Measurements from ENCODE around the gene TBX20. TPM values are rescaled to one million over a fixed set of nuclear protein-coding genes. Genes with fewer than 3 reads are reported as not detected.

TBX20 gene
- total and polyA plus RNA-seq, 9 of the 15 experiments (the other 6 are each of a cell fraction or from before 2014, with no cell fraction given), result not detected

DNA sequence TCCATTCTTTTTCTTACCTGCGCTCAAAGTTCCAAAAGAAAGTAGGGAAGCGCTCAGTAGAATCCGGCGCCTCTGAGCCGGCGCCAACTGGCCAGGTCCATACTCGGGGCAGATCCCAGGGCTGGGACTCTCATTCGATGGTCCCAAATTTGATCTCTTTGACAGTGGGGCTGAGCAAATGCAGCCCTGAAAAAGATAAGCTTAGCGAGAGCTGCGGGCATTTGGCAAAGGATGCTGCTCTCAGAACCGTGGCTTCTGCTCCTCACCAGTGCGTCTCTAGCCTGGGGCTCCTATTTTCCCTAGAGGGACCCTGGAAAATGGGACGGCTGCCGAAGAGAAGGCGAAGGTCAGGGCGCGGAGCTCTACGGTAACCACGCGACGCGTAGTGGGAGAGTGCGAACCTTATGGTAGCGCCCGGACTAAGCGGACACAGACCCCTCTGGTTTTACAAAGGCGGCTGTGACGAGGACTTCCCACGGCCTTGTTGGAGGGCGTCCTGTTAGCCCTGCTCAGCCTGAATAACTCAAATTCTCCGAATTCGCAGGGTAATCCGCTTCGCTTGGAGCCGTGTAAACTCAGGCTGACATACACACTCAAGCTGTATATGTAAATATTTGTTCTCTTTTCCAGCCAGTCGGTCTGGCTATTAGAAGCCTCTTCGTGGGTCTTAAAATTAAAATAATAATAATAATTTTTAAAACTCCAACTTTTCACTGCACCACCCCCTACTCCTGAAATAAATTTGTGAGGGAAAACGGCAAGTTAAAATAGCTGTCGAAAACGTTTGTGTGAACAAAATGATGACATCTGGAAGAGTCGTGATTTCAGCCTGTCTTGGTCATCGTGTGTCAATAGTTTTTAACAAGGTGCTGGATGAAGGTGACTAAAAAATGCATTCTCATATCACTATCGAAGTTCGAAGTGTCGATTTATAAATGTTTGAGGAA lies 869 bp upstream of the TBX20 start:
- TF ChIP-seq FOXJ3 (CRISPR knock-in tag; IDR thresholded peaks at IDR 0.05) (no peak), ZNF785 (CRISPR knock-in tag; IDR thresholded peaks at IDR 0.05) (no peak), MYBL2 (IDR thresholded peaks at IDR 0.05; ENCODE audit: low read depth) (no peak), MYBL2 (CRISPR knock-in tag; IDR thresholded peaks at IDR 0.05; ENCODE audit: borderline replicate concordance) (no peak), FOXA3 (CRISPR knock-in tag; conservative IDR thresholded peaks at IDR 0.05 in 1 of 2, IDR thresholded peaks at IDR 0.05 in 1 of 2) (no peak), CBFA2T2 (conservative IDR thresholded peaks at IDR 0.05) (no peak), LEF1 (IDR thresholded peaks at IDR 0.05) (no peak), ZNF146 (CRISPR knock-in tag; IDR thresholded peaks at IDR 0.05; ENCODE audit: unreplicated experiment) (no peak), EZH2 (IDR thresholded peaks at IDR 0.05; ENCODE audit: borderline replicate concordance, low read depth, low read length) (no peak), NCOA1 (IDR thresholded peaks at IDR 0.05; ENCODE audit: low read depth) (no peak), KDM5B (IDR thresholded peaks at IDR 0.05; ENCODE audit: insufficient replicate concordance, low read depth, low read length) (no peak), FOXM1 (IDR thresholded peaks at IDR 0.05; ENCODE audit: low read depth) (no peak), FOXM1 (CRISPR knock-in tag; IDR thresholded peaks at IDR 0.05; ENCODE audit: low read depth) (no peak), NR2C2 (CRISPR knock-in tag; IDR thresholded peaks at IDR 0.05) (no peak), NR2C2 (tag; IDR thresholded peaks at IDR 0.05) (no peak), HSF4 (CRISPR knock-in tag; IDR thresholded peaks at IDR 0.05; ENCODE audit: borderline replicate concordance) (no peak)
- no peaks in the 10 kb centered on the region for H4K20me1 ChIP-seq (replicated peaks; ENCODE audit: control insufficient read depth, insufficient read depth, low read length)
- H3K27ac ChIP-seq (ENCODE audit: extremely low read depth, low read depth, low read length), result no peak overlapping the region
- no peak overlapping the region for H2AFZ ChIP-seq (ENCODE audit: low read depth, low read length)
- no peaks in the 10 kb centered on the region for H3K9me1 ChIP-seq (ENCODE audit: control insufficient read depth, insufficient read depth, low read length)
- no peaks in the 10 kb centered on the region for H3K36me3 ChIP-seq (ENCODE audit: control insufficient read depth, insufficient read depth, low read length)
- no peak for DNase-seq (ENCODE audit: extremely low read depth in 1 of 4, low spot score in 3 of 4)
- in situ Hi-C loops (cut with MboI), result no loop called here
- ChIA-PET CTCF (ENCODE audit: low intra/inter-chr PET ratio) (no interaction called here), POLR2A (no interaction called here)
- peaks cover 31 to 62% of the 10 kb centered on the region in 2 experiments for H3K27me3 ChIP-seq (ENCODE audit: control insufficient read depth in 2 of 2, insufficient read depth in 2 of 2, low read length in 2 of 2)
- no peak overlapping the region for H3K4me2 ChIP-seq (ENCODE audit: insufficient read depth, low read length)
- no peak overlapping the region for H3K4me3 ChIP-seq
- H3K9me3 ChIP-seq (replicated peaks; ENCODE audit: control insufficient read depth, insufficient read depth, low read depth, low read length), result no peaks in the 10 kb centered on the region
- ATAC-seq, result no peak
- whole genome bisulfite sequencing (ENCODE audit: insufficient coverage, low coverage, missing lambda C conversion rate), result 20% methylated on average over 34 of the region's 45 CpGs
- intact Hi-C loops (cut with micrococcal nuclease), result no loop called here
- no peaks in the 10 kb centered on the region for H3K79me2 ChIP-seq (ENCODE audit: control insufficient read depth, insufficient read depth, low read length)
- H3K9ac ChIP-seq (ENCODE audit: insufficient read depth in 1 of 2, low read depth in 2 of 2, low read length in 2 of 2), result no peak overlapping the region
- BruUV-seq (replicated peaks), result no TSS peak
- H3K4me1 ChIP-seq (replicated peaks in 1 of 2; ENCODE audit: control insufficient read depth in 2 of 2, insufficient read depth in 2 of 2, low read length in 2 of 2), result peaks cover 0 to 22% of the 10 kb centered on the region in 2 experiments; a peak in 2 of 5 replicates
- FAIRE-seq, result no peak

All from K562 (cell line).